ENCODE measurements around the gene CNOT3. TPM values are rescaled to one million over a fixed set of nuclear protein-coding genes. Genes with fewer than 3 reads are reported as not detected.

The CNOT3 gene
- total RNA-seq, 1 donor, result 9.8 TPM

DNA sequence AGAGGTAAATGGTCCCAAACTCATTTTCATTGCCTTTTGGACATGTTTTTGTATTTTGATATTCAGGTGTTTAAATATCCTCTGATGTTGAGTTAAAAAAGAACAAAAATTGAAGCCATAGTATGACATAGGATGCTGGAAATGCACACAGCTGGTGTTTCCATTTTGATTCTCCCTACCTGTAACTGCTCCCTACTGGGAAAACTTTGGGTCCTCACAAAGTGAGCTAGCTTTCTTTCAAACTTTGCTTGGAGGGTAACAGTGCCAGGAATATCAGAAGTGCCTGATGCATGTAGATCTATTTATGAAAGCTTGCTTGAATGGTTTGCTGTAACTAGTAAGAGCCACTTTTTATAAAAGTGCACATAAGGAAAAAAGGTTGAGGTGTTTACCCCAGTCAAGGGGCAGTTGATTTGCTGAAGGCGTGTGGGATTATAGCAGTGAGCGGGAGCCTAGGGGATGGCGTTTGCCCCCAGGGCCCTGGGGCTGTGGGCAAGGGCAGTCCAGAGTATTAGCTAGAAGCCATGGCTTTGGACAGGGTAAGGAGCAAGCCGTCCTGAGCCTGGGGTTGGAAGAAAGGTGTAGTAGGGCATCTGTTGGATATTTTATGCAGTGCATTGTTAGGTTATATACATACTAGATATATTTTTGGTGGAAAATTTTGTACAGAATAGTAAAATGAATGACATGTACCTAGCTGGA is 67.4 kb downstream of the CNOT3 start:
- H3K4me3 ChIP-seq (ENCODE audit: low read depth, low read length), result no peak overlapping the region
- no peak for DNase-seq (ENCODE audit: low read depth)
- no peak for TF ChIP-seq CTCF (IDR thresholded peaks at IDR 0.05; ENCODE audit: insufficient read depth, low read length)

Other genes starting within 250 kb of the CNOT3 start
- gene CACNG7, start 228.5 kb upstream of the CNOT3 start, total RNA-seq (ENCODE audit: low replicate concordance), result 0.57 and 1.9 TPM in 2 replicates
- gene CACNG8, start 174.8 kb upstream of the CNOT3 start, total RNA-seq (ENCODE audit: low replicate concordance), result 0.41 and 0.45 TPM in 2 replicates
- gene CACNG6, start 146.1 kb upstream of the CNOT3 start, total RNA-seq (ENCODE audit: low replicate concordance), result 1.1 TPM in 1 of 2 replicates, not detected in the other
- not detected in 2 replicates for gene VSTM1, start 73.9 kb upstream of the CNOT3 start, total RNA-seq (ENCODE audit: low replicate concordance)
- not detected in 2 replicates for gene TARM1, start 56.4 kb upstream of the CNOT3 start, total RNA-seq (ENCODE audit: low replicate concordance)
- gene OSCAR, start 37.0 kb upstream of the CNOT3 start, total RNA-seq (ENCODE audit: low replicate concordance), result 0.63 and 2.5 TPM in 2 replicates
- 9.0 and 11.4 TPM in 2 replicates for gene NDUFA3, start 34.9 kb upstream of the CNOT3 start, total RNA-seq (ENCODE audit: low replicate concordance)
- 8.9 and 18.3 TPM in 2 replicates for gene TFPT, start 22.1 kb upstream of the CNOT3 start, total RNA-seq (ENCODE audit: low replicate concordance)
- 32.6 and 37.2 TPM in 2 replicates for gene PRPF31, start 22.0 kb upstream of the CNOT3 start, total RNA-seq (ENCODE audit: low replicate concordance)
- gene LENG1, start 22.0 kb downstream of the CNOT3 start, total RNA-seq (ENCODE audit: low replicate concordance), result 4.4 and 6.8 TPM in 2 replicates
- 0.27 and 0.82 TPM in 2 replicates for gene TMC4, start 35.4 kb downstream of the CNOT3 start, total RNA-seq (ENCODE audit: low replicate concordance)
- gene MBOAT7, start 51.8 kb downstream of the CNOT3 start, total RNA-seq (ENCODE audit: low replicate concordance), result 46.9 and 48.7 TPM in 2 replicates
- 42.8 and 67.6 TPM in 2 replicates for gene TSEN34, start 53.5 kb downstream of the CNOT3 start, total RNA-seq (ENCODE audit: low replicate concordance)
- gene RPS9, start 63.1 kb downstream of the CNOT3 start, total RNA-seq (ENCODE audit: low replicate concordance), result 1,882 and 1,909 TPM in 2 replicates
- gene LILRB3, start 85.2 kb downstream of the CNOT3 start, total RNA-seq (ENCODE audit: low replicate concordance), result not detected in 2 replicates
- not detected in 2 replicates for gene LILRA6, start 105.0 kb downstream of the CNOT3 start, total RNA-seq (ENCODE audit: low replicate concordance)
- not detected in 2 replicates for gene LILRB5, start 119.5 kb downstream of the CNOT3 start, total RNA-seq (ENCODE audit: low replicate concordance)
- gene LILRB2, start 143.3 kb downstream of the CNOT3 start, total RNA-seq (ENCODE audit: low replicate concordance), result not detected in 2 replicates
- gene LILRA5, start 175.4 kb downstream of the CNOT3 start, total RNA-seq (ENCODE audit: low replicate concordance), result not detected in 2 replicates
- gene LILRA4, start 201.4 kb downstream of the CNOT3 start, total RNA-seq (ENCODE audit: low replicate concordance), result not detected in 2 replicates
- gene LAIR1, start 227.2 kb downstream of the CNOT3 start, total RNA-seq (ENCODE audit: low replicate concordance), result not detected in 2 replicates

Data from fibroblast of the aortic adventitia (primary cell).